SK-N-SH treated with all-trans-retinoic acid at 6 μM for 48 hours (cell line): ENCODE data around the gene FLVCR1.

ENCODE experiments used
- ATAC-seq: fragments of 200-7000 bp; cut with Tn5 transposase; 3 replicates; pipeline ENCODE4 v1.9.1; 2020; ENCODE audit warnings: mild to moderate bottlenecking, moderate library complexity
- CREB5 ChIP-seq: fragments of 250-450 bp; sonication (Bioruptor Pico); IDR thresholded peaks from 2 replicates; pipeline ENCODE4 v1.5.1; 2020; ENCODE audit warnings: low read depth, mild to moderate bottlenecking, moderate library complexity
- CSRNP3 ChIP-seq: fragments of 250-450 bp; sonication (Bioruptor Pico); IDR thresholded peaks from 2 replicates; pipeline ENCODE4 v1.5.1; 2021; ENCODE audit warnings: mild to moderate bottlenecking, moderate library complexity
- ESRRG ChIP-seq: fragments of 250-450 bp; sonication (Bioruptor Pico); IDR thresholded peaks from 2 replicates; pipeline ENCODE4 v1.6.1; 2021; ENCODE audit warnings: mild to moderate bottlenecking
- GLIS3 ChIP-seq: fragments of 250-450 bp; sonication (Bioruptor Pico); IDR thresholded peaks from 2 replicates; pipeline ENCODE4 v1.5.0; 2020; ENCODE audit warnings: mild to moderate bottlenecking, moderate library complexity
- ISL1 ChIP-seq: fragments of 250-450 bp; sonication (Bioruptor Pico); IDR thresholded peaks from 2 replicates; pipeline ENCODE4 v2.1.2; 2022; ENCODE audit warnings: mild to moderate bottlenecking, moderate library complexity
- OSR1 ChIP-seq: fragments of 250-450 bp; sonication (Bioruptor Pico); IDR thresholded peaks from 2 replicates; pipeline ENCODE4 v1.8.0; 2022; ENCODE audit warnings: moderate library complexity, mild to moderate bottlenecking, inconsistent platforms
- PATZ1 ChIP-seq: fragments of 250-450 bp; sonication (Bioruptor Pico); IDR thresholded peaks from 2 replicates; pipeline ENCODE4 v1.8.0; 2020; ENCODE audit warnings: mild to moderate bottlenecking, moderate library complexity, borderline replicate concordance
- POU6F1 ChIP-seq: fragments of 250-450 bp; sonication (Bioruptor Pico); IDR thresholded peaks from 2 replicates; pipeline ENCODE4 v1.8.0; 2021; ENCODE audit warnings: low read depth, mild to moderate bottlenecking, moderate library complexity, borderline replicate concordance
- PPARA ChIP-seq: fragments of 250-450 bp; sonication (Bioruptor Pico); IDR thresholded peaks from 2 replicates; pipeline ENCODE4 v1.5.0; 2020; ENCODE audit warnings: mild to moderate bottlenecking, borderline replicate concordance
- RARB ChIP-seq: fragments of 250-450 bp; sonication (Bioruptor Pico); IDR thresholded peaks from 2 replicates; pipeline ENCODE4 v1.8.0; 2021; ENCODE audit warnings: mild to moderate bottlenecking, moderate library complexity
- SNAI2 ChIP-seq: fragments of 250-450 bp; sonication (Bioruptor Pico); IDR thresholded peaks from 2 replicates; pipeline ENCODE4 v1.5.0; 2020; ENCODE audit warnings: mild to moderate bottlenecking, moderate library complexity
- TCF4 ChIP-seq: fragments of 250-450 bp; sonication (Bioruptor Pico); IDR thresholded peaks from 2 replicates; pipeline ENCODE4 v1.8.0; 2021; ENCODE audit warnings: mild to moderate bottlenecking, moderate library complexity, borderline replicate concordance
- TOX ChIP-seq: fragments of 250-450 bp; sonication (Bioruptor Pico); IDR thresholded peaks from 2 replicates; pipeline ENCODE4 v1.8.0; 2021; ENCODE audit warnings: mild to moderate bottlenecking, moderate library complexity, borderline replicate concordance
- TSHZ2 ChIP-seq: fragments of 250-450 bp; sonication (Bioruptor Pico); IDR thresholded peaks from 2 replicates; pipeline ENCODE4 v1.5.0; 2020; ENCODE audit warnings: mild to moderate bottlenecking, moderate library complexity
- ZC3H10 ChIP-seq: fragments of 250-450 bp; sonication (Bioruptor Pico); IDR thresholded peaks from 2 replicates; pipeline ENCODE4 v1.5.1; 2021; ENCODE audit warnings: mild to moderate bottlenecking, moderate library complexity
- ZFP3 ChIP-seq: fragments of 250-450 bp; sonication (Bioruptor Pico); IDR thresholded peaks from 2 replicates; pipeline ENCODE4 v1.5.0; 2020; ENCODE audit warnings: mild to moderate bottlenecking, moderate library complexity
- ZFP30 ChIP-seq: fragments of 450-650 bp; formaldehyde crosslinking; IDR thresholded peaks from 2 replicates; pipeline ENCODE4 v1.5.0; 2022; ENCODE audit warnings: mild to moderate bottlenecking, moderate library complexity
- ZNF565 ChIP-seq: fragments of 450-650 bp; formaldehyde crosslinking; conservative IDR thresholded peaks from 2 replicates; pipeline ENCODE4 v1.5.0; 2020; ENCODE audit warnings: low read depth, mild to moderate bottlenecking, moderate library complexity
- ZNF70 ChIP-seq: fragments of 450-650 bp; formaldehyde crosslinking; IDR thresholded peaks from 2 replicates; pipeline ENCODE4 v1.5.0; 2020; ENCODE audit warnings: mild to moderate bottlenecking, moderate library complexity

Gene FLVCR1

GRCh38 chr1:212942679-212943392, 84.8 kb downstream of the FLVCR1 start (continued):
- TF ChIP-seq TCF4, result no peak
- TF ChIP-seq, all 23 proteins: peak for 0

- ATAC-seq, result no peak
- TF ChIP-seq ZNF70 (CRISPR knock-in tag), result no peak
- TF ChIP-seq POU6F1 (CRISPR knock-in tag), result no peak
- no peak for TF ChIP-seq CREB5 (CRISPR knock-in tag)
- no peak for TF ChIP-seq CSRNP3 (CRISPR knock-in tag)
- TF ChIP-seq ZC3H10 (CRISPR knock-in tag), result no peak
- TF ChIP-seq, all 23 proteins: peak for 0
Measured at GRCh38 chr1:212943393-212943710, 85.3 kb downstream of the FLVCR1 start.

GRCh38 chr1:212944229-212944901, 86.3 kb downstream of the FLVCR1 start:
- no peak for ATAC-seq
- TF ChIP-seq ISL1, result no peak
- no peak for TF ChIP-seq ZNF565 (CRISPR knock-in tag)
- no peak for TF ChIP-seq RARB (CRISPR knock-in tag)
- no peak for TF ChIP-seq POU6F1 (CRISPR knock-in tag)
- no peak for TF ChIP-seq CSRNP3 (CRISPR knock-in tag)
- no peak for TF ChIP-seq ZFP30
- TF ChIP-seq OSR1 (CRISPR knock-in tag), result no peak
- no peak for TF ChIP-seq TOX (CRISPR knock-in tag)
- TF ChIP-seq ZFP3 (CRISPR knock-in tag), result no peak
- TF ChIP-seq SNAI2 (CRISPR knock-in tag), result no peak
- TF ChIP-seq PATZ1 (CRISPR knock-in tag), result no peak
- TF ChIP-seq PPARA (CRISPR knock-in tag), result no peak
- no peak for TF ChIP-seq ESRRG (CRISPR knock-in tag)

- ATAC-seq, result no peak
- no peak for TF ChIP-seq PATZ1 (CRISPR knock-in tag)
- no peak for TF ChIP-seq GLIS3
- no peak for TF ChIP-seq PPARA (CRISPR knock-in tag)
- TF ChIP-seq CREB5 (CRISPR knock-in tag), result no peak
- TF ChIP-seq ZNF565 (CRISPR knock-in tag), result no peak
- TF ChIP-seq TSHZ2 (CRISPR knock-in tag), result no peak
Measured at GRCh38 chr1:212945056-212945455, 87.0 kb downstream of the FLVCR1 start.
